HG02610 (cell line): Measurements from ENCODE around the gene AGBL3.
A peak's percentile ranks its signal among the peaks of the same experiment; 100 is the strongest.
"Not testable (repeated sequence)": the region's sequence is repeated elsewhere in the genome, so short reads cannot be mapped to it uniquely, and the experiment has no call there.

Source experiments
- ATAC-seq: cut with Tn5 transposase; IDR thresholded peaks from one replicate; pipeline ENCODE4 v1.9.1; 2021; ENCODE audit warnings: mild to moderate bottlenecking, moderate library complexity; ENCODE audit not compliant: unreplicated experiment

AGBL3 gene

GRCh38 chr7:134962270-134962780, 24.0 kb upstream of the AGBL3 start:
- ATAC-seq: no peak

- ATAC-seq: no peak
Observed at GRCh38 chr7:134963036-134963435, 23.3 kb upstream of the AGBL3 start.

- ATAC-seq: no peak
Observed at GRCh38 chr7:134966691-134967090, 19.6 kb upstream of the AGBL3 start.

- ATAC-seq: no peak
Observed at GRCh38 chr7:134968110-134968509, 18.2 kb upstream of the AGBL3 start.

GRCh38 chr7:134981645-134982044, 4.7 kb upstream of the AGBL3 start:
- not testable (repeated sequence) for ATAC-seq

- ATAC-seq: peak; percentile 31
Observed at GRCh38 chr7:134985894-134986362, 380 bp upstream of the AGBL3 start.

- ATAC-seq: no peak
Observed at GRCh38 chr7:134988161-134988560, 1.9 kb downstream of the AGBL3 start.

GRCh38 chr7:134991469-134992339, 5.4 kb downstream of the AGBL3 start:
- ATAC-seq: no peak

GRCh38 chr7:134992626-134993179, 6.4 kb downstream of the AGBL3 start:
- peak; percentile 72 for ATAC-seq

- no peak for ATAC-seq
Observed at GRCh38 chr7:134993877-134994456, 7.7 kb downstream of the AGBL3 start.

GRCh38 chr7:134995239-134996096, 9.2 kb downstream of the AGBL3 start:
- peak; percentile 39 for ATAC-seq

GRCh38 chr7:134996097-134996550, 9.8 kb downstream of the AGBL3 start:
- ATAC-seq: peak; percentile 59

- ATAC-seq: no peak
Observed at GRCh38 chr7:134997214-134997885, 11.0 kb downstream of the AGBL3 start.

GRCh38 chr7:134999136-134999535, 12.8 kb downstream of the AGBL3 start:
- ATAC-seq: no peak

- ATAC-seq: no peak
Observed at GRCh38 chr7:135001390-135002165, 15.3 kb downstream of the AGBL3 start.

- no peak for ATAC-seq
Observed at GRCh38 chr7:135012229-135012628, 25.9 kb downstream of the AGBL3 start.

GRCh38 chr7:135023622-135024021, 37.3 kb downstream of the AGBL3 start:
- ATAC-seq: no peak

- no peak for ATAC-seq
Observed at GRCh38 chr7:135035252-135035651, 48.9 kb downstream of the AGBL3 start.

- not testable (repeated sequence) for ATAC-seq
Observed at GRCh38 chr7:135067017-135067416, 80.7 kb downstream of the AGBL3 start.
